Suprapubic skin (tissue), 4 donors: Measurements from ENCODE around the gene NUP42. TPM values are rescaled to one million over a fixed set of nuclear protein-coding genes. Genes with fewer than 3 reads are reported as not detected.
A peak's percentile ranks its signal among the peaks of the same experiment; 100 is the strongest.

Experiments
- DNase-seq, 2 donors: peaks; one replicate each; pipeline ENCODE4 v3.0.0-alpha.2; 2019; ENCODE audit warnings: low spot score in 2 of 2
- H3K27ac ChIP-seq: fragments of 200-600 bp; sonication (generic); one replicate; pipeline ENCODE4 v1.5.1; 2019
- H3K27me3 ChIP-seq: fragments of 200-600 bp; sonication (generic); one replicate; pipeline ENCODE4 v1.5.1; 2019
- H3K36me3 ChIP-seq: fragments of 200-600 bp; sonication (generic); one replicate; pipeline ENCODE4 v1.5.1; 2019
- H3K4me1 ChIP-seq: fragments of 200-600 bp; sonication (generic); one replicate; pipeline ENCODE4 v1.5.1; 2019
- H3K4me3 ChIP-seq: fragments of 200-600 bp; sonication (generic); one replicate; pipeline ENCODE4 v1.5.1; 2019; ENCODE audit warnings: mild to moderate bottlenecking
- H3K9me3 ChIP-seq: fragments of 200-600 bp; sonication (generic); one replicate; pipeline ENCODE4 v1.5.1; 2019
- CTCF ChIP-seq, 2 donors: fragments of 200-600 bp in 1 of 2; fragments of 450-650 bp in 1 of 2; sonication (generic) in 1 of 2; IDR thresholded peaks; one replicate each; pipeline ENCODE4 v1.5.1; 2016 to 2019; ENCODE audit warnings: antibody characterized with exemption in 2 of 2, mild to moderate bottlenecking in 1 of 2, moderate library complexity in 1 of 2
- EP300 ChIP-seq: sonication (generic); formaldehyde crosslinking; IDR thresholded peaks from one replicate; pipeline ENCODE4 v1.6.1; 2017; ENCODE audit warnings: antibody characterized with exemption
- POLR2A ChIP-seq, 2 donors: fragments of 450-650 bp; IDR thresholded peaks; one replicate each; pipeline ENCODE4 v1.6.1; 2017; ENCODE audit warnings: antibody characterized with exemption in 2 of 2, mild to moderate bottlenecking in 2 of 2, moderate library complexity in 2 of 2
- POLR2AphosphoS5 ChIP-seq, 3 donors: sonication (generic); formaldehyde crosslinking; IDR thresholded peaks; one replicate each; pipeline ENCODE4 v1.6.1; 2017; ENCODE audit warnings: antibody characterized with exemption in 3 of 3
- WGBS: methylation state at CpG from one replicate; pipeline ENCODE4 v1.1.5; 2018; 5-methylcytosine and 5-hydroxymethylcytosine counted together
- total RNA-seq, 4 donors: library from RNA; depleted of rRNA; stranded (reverse); fragments of >200 nt; gene quantifications; one replicate each; pipeline ENCODE4 v1.1.0, GENCODE V29; 2016

Gene NUP42
- total RNA-seq, 4 donors from 2014 or later, result 34.4 to 46.6 (median 38.0) TPM

DNA sequence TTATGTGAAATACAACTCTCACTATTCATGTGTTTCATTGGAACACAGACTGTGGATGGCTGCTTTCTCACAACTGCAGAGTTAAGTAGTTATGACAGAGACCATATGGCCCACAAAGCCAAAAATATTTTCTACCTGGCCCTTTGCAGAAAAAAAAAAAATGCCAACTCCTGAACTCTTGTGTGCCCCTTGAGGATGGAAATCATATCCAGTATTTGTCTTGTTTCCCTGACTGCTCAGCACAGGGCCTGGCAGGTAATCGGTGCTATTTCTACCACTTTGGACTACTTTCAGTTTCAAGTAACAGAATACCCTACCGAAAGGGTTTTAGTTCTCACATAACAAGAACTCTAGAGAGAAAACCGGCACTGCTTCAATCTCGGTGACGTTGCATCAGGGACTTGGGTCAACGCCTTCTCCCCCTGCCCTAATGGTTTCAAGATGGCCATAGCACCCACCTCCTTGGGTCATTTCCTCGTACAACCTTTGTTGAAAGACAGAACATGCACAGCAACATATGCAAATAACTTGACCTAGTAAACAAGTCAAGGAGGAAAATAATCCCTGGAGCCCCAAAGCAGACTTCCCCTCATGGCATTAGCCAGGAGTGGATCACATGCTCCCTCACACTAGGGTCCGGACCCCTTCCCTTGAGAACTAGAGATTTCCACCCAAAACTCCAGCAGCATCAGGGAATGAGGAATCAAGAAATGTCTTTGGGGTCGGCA lies 52.9 kb downstream of the NUP42 start:
- peak overlapping the region; percentile 10 for H3K4me3 ChIP-seq

GRCh38 chr7:23235813-23236221 lies 54.0 kb downstream of the NUP42 start:
- 48% methylated on average over 6 of the region's 6 CpGs for WGBS
- Histone ChIP-seq H3K27ac (peak overlapping the region; percentile 53), H3K4me1 (peaks cover 34% of the 10 kb centered on the region), H3K4me3 (no peak overlapping the region), H3K9me3 (no peaks in the 10 kb centered on the region), H3K27me3 (no peaks in the 10 kb centered on the region), H3K36me3 (no peaks in the 10 kb centered on the region)
- TF ChIP-seq POLR2AphosphoS5 (IDR thresholded peaks at IDR 0.05) (peak in 1 of 3 donors; percentile 42), CTCF (IDR thresholded peaks at IDR 0.05) (no peak), POLR2A (IDR thresholded peaks at IDR 0.05) (no peak), EP300 (no peak)
- DNase-seq, result peak in 1 of 2 donors; percentile 75

More for the DNA sequence above, 52.9 kb downstream of the NUP42 start:
- Histone ChIP-seq H3K36me3 (no peaks in the 10 kb centered on the region), H3K27ac (peak overlapping the region; percentile 53), H3K4me1 (peaks cover 30% of the 10 kb centered on the region), H3K9me3 (no peaks in the 10 kb centered on the region), H3K27me3 (no peaks in the 10 kb centered on the region)
- TF ChIP-seq CTCF (IDR thresholded peaks at IDR 0.05), result no peak
- TF ChIP-seq EP300, result no peak
- no peak for TF ChIP-seq POLR2A (IDR thresholded peaks at IDR 0.05)
- no peak for TF ChIP-seq POLR2AphosphoS5 (IDR thresholded peaks at IDR 0.05)
- no peak for DNase-seq
- WGBS, result 46% methylated on average over 9 of the region's 9 CpGs

GRCh38 chr7:23237000-23237399 lies 55.2 kb downstream of the NUP42 start:
- no peak overlapping the region for H3K4me3 ChIP-seq
- H3K27ac ChIP-seq, result no peak overlapping the region
- no peaks in the 10 kb centered on the region for H3K9me3 ChIP-seq
- TF ChIP-seq POLR2AphosphoS5 (IDR thresholded peaks at IDR 0.05), result no peak
- TF ChIP-seq CTCF (IDR thresholded peaks at IDR 0.05), result no peak
- TF ChIP-seq EP300, result no peak
- no peak for TF ChIP-seq POLR2A (IDR thresholded peaks at IDR 0.05)
- no peaks in the 10 kb centered on the region for H3K27me3 ChIP-seq
- WGBS, result 88% methylated on average over 3 of the region's 3 CpGs
- DNase-seq, result no peak
- no peaks in the 10 kb centered on the region for H3K36me3 ChIP-seq
- peaks cover 38% of the 10 kb centered on the region for H3K4me1 ChIP-seq

DNA sequence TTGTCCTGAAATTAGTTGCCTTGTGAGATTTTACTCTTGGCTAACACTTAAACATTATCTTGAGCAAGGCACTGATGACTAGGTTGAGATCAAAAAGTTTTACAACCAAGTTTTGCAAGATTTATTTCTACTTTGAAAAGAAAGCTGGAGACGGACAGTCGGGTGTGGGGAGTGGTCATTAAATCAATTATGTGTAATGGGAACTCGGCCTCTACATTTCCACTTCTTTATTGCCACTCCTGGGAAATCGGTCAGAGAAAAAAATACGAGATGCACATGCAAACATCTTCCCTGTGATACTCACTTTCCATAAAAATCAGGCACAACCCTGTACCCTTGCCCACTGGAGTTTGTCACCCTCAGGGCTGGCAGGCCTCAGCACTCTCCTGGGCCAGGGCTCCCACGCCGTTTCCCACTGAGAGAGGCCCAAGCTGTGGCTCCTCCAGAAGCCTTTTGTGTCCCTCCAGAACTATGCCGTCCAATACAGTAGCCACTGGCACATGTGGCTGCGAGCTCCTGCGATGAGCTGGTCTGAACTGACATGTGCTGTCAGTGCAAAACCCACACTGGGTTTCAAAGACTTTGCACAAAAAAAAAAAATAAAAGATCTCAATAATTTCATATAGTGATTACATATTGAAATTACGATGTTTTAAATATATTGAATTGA lies 57.3 kb downstream of the NUP42 start:
- Histone ChIP-seq H3K27me3 (no peaks in the 10 kb centered on the region), H3K9me3 (no peaks in the 10 kb centered on the region), H3K4me1 (peaks cover 49% of the 10 kb centered on the region), H3K27ac (no peak overlapping the region), H3K36me3 (no peaks in the 10 kb centered on the region), H3K4me3 (no peak overlapping the region)
- DNase-seq, result no peak
- 65% methylated on average over 11 of the region's 11 CpGs for WGBS
- no peak for TF ChIP-seq CTCF (IDR thresholded peaks at IDR 0.05)
- TF ChIP-seq POLR2A (IDR thresholded peaks at IDR 0.05), result no peak
- TF ChIP-seq POLR2AphosphoS5 (IDR thresholded peaks at IDR 0.05), result no peak
- no peak for TF ChIP-seq EP300

DNA sequence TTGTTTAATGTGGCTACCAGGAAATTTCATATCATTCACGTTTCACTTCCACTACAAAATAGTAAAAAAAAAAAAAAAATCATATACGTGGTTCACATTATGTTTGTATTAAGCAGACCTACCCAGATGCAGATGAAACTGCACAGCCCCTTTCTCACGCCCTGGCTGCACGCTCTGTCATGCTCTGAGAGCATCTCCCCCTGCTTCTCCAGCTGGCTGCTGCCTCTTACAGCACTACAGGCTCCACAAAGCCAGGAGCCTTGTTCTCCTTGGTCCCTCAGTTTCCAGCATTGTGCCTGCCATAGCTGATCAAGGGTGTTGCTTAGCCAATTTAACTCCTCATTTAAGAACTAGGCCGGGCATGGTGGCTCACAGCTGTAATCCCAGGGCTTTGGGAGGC lies 57.9 kb downstream of the NUP42 start:
- 48% methylated on average over 5 of the region's 5 CpGs for WGBS
- H3K27ac ChIP-seq, result no peak overlapping the region
- no peak overlapping the region for H3K4me3 ChIP-seq
- TF ChIP-seq EP300, result no peak
- no peak for TF ChIP-seq POLR2A (IDR thresholded peaks at IDR 0.05)
- H3K36me3 ChIP-seq, result no peaks in the 10 kb centered on the region
- H3K27me3 ChIP-seq, result no peaks in the 10 kb centered on the region
- no peaks in the 10 kb centered on the region for H3K9me3 ChIP-seq
- DNase-seq, result no peak
- peaks cover 44% of the 10 kb centered on the region for H3K4me1 ChIP-seq
